SK-N-DZ (cell line): ENCODE results near the gene LDLRAD3.

ENCODE experiments used
- DNase-seq: peaks from one replicate; pipeline ENCODE4 v3.0.0-alpha.2; 2015; ENCODE audit warnings: low spot score

Gene LDLRAD3

GRCh38 chr11:36131721-36132397 is 188.0 kb downstream of the LDLRAD3 start:
- peak; percentile 49 for DNase-seq

- DNase-seq = no peak
Observed at GRCh38 chr11:36132940-36133339, 189.1 kb downstream of the LDLRAD3 start.

- no peak for DNase-seq
Observed at GRCh38 chr11:36135076-36135475, 191.2 kb downstream of the LDLRAD3 start.

- DNase-seq = no peak
Observed at GRCh38 chr11:36139767-36140166, 195.9 kb downstream of the LDLRAD3 start.

GRCh38 chr11:36141196-36141953 is 197.5 kb downstream of the LDLRAD3 start:
- no peak for DNase-seq

GRCh38 chr11:36141956-36142355 is 198.1 kb downstream of the LDLRAD3 start:
- no peak for DNase-seq

GRCh38 chr11:36142439-36142838 is 198.6 kb downstream of the LDLRAD3 start:
- DNase-seq = no peak

- no peak for DNase-seq
Observed at GRCh38 chr11:36142879-36143278, 199.0 kb downstream of the LDLRAD3 start.

GRCh38 chr11:36146437-36146836 is 202.6 kb downstream of the LDLRAD3 start:
- DNase-seq = no peak

- DNase-seq = no peak
Observed at GRCh38 chr11:36147491-36147890, 203.6 kb downstream of the LDLRAD3 start.

- peak; percentile 41 for DNase-seq
Observed at GRCh38 chr11:36148701-36149100, 204.8 kb downstream of the LDLRAD3 start.

GRCh38 chr11:36149538-36150242 is 205.8 kb downstream of the LDLRAD3 start:
- no peak for DNase-seq

GRCh38 chr11:36150986-36151385 is 207.1 kb downstream of the LDLRAD3 start:
- no peak for DNase-seq

GRCh38 chr11:36151933-36152580 is 208.2 kb downstream of the LDLRAD3 start:
- DNase-seq = no peak

- no peak for DNase-seq
Observed at GRCh38 chr11:36153551-36153950, 209.7 kb downstream of the LDLRAD3 start.

- no peak for DNase-seq
Observed at GRCh38 chr11:36155124-36155561, 211.3 kb downstream of the LDLRAD3 start.

GRCh38 chr11:36155770-36156160 is 211.9 kb downstream of the LDLRAD3 start:
- DNase-seq = no peak

- DNase-seq = no peak
Observed at GRCh38 chr11:36156161-36156816, 212.4 kb downstream of the LDLRAD3 start.

GRCh38 chr11:36156817-36157519 is 213.1 kb downstream of the LDLRAD3 start:
- DNase-seq = no peak

- DNase-seq = no peak
Observed at GRCh38 chr11:36160091-36160490, 216.2 kb downstream of the LDLRAD3 start.

- DNase-seq = no peak
Observed at GRCh38 chr11:36161572-36161971, 217.7 kb downstream of the LDLRAD3 start.
